HG03159 (cell line): Measurements from ENCODE around the gene LRPAP1.

ENCODE experiments used
- ATAC-seq: cut with Tn5 transposase; IDR thresholded peaks from one replicate; pipeline ENCODE4 v1.9.1; 2021; ENCODE audit warnings: mild to moderate bottlenecking, moderate library complexity; ENCODE audit not compliant: unreplicated experiment

The LRPAP1 gene

DNA sequence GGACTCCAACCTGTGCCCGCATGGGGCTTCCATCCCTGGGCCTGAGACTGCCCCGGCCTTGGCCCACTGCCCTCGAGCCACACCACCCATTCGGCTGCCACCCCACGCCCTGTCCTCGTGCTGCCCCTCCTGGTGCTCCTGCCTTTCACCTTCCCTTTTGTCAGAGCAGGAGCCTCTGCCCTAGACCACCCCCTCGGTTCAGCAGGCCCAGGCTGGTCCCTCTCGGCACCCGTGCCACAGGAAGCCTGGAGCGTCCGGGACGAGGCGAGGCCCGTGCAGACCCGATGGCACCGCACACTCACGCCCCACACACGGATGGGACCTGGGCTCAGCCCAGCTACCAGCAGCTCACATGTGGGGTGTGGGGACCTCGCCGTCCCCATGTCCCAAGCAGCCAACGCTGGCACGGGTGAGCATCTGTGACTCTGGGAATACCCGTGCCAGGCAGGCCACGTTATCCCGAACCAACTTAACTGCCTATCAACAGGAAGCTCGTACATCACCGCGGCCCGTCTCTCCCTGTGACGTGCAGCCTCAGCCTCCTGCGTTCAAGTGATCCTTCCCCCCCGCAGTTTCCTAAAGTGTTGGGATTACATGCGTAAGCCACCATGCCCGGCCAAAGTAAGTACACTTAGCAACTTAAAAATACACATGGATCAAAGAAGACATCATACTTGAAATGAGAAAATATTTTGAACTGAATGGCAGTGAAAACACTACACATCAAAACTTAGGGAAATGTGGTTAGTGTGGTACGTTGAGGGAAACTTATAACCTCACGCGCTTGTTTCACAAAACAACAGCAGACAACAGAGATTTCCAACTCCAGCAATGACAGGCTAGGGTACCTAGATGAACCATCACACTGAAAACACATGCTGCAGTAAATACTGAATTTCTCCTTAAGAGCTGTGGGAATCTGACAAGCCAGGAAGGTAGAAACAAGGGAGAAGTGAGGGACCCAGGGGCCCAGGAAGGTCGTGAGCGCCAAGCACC, 29.0 kb downstream of the LRPAP1 start:
- ATAC-seq, result no peak

DNA sequence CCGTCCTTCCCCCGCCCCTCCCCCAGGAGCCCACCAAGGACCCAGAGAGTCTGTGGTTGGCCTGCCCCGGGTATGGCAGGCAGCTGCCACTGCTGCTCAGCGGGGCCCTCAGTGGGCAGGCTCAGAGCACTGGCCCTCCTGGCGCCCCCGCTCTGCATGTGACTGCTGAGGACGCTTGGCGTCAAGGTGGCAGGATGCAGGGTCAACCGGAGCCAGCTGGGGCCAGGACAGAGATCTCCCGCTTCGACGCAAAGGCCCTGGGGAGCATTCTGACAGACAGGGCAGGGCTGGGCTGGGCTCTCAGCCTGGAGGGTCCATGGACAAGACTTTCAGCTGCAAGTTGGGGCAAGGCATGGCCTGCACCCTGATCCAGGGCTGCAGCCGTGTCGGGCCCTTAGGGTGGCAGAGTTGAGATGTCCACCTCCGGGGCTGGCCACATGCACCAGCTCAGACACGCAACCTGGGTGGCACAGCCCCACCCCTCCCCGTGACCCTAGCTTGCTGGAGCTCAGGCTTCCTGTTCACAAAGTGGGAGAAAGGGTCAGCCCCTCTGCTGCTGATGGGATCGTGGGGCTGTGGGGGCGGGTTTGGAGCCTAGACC, 30.3 kb downstream of the LRPAP1 start:
- ATAC-seq, result no peak

DNA sequence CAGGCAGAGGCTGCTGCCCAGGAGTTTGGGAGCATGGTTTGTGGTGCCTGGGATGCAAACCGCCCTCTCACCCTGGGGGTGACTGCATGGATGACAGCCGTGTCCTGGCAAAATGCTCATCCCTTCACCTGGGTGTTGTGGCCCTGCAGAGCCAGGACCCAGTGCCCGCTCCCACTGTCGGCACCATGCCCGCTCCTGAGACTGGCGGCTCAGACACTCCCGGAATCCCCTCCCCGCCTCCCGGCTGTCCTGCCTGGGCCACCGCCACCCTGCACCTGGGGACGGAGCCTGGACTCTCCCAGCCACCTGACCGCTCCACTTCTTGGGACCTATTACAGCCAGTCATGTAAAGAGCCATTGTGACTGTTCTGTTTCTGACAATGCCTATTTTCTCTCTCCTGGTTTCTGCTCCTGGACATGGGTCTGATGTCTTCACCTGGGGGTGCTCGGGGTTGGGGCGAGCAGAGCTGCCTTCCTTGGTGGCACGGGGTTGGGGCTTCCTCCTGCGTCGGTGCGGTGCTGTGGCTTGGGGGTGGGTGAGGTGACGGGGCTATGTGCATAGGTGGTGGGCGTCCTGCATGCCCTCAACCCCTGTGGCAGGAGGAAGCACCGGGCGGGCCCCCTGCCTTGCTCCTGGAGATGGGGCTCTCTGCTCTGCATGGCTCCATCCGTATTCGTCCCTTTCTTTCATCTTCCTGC, 30.9 kb downstream of the LRPAP1 start:
- no peak for ATAC-seq

DNA sequence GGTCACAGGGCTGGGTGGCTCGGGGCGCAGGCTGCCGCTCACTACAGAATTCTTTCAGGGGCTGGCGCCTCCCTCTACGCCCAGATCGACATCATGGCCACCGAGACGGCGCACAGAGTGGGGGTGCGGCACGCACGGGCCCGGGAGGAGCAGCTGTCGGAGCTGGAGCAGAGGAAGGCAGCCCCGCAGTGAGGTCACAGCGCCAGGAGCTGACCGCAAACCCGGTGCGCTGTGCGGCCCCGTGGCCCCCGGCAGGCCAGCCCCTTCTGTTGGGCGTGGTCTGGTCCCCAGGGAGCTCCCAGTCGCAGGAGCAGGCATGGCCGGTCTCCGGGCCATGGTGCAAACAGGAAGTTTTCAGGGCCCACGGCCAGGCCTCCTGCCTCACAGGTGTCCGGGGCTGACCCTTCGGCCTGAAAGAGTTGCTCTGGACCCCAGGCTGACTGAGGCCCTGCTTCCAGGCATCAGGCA, 31.6 kb downstream of the LRPAP1 start:
- ATAC-seq, result no peak

DNA sequence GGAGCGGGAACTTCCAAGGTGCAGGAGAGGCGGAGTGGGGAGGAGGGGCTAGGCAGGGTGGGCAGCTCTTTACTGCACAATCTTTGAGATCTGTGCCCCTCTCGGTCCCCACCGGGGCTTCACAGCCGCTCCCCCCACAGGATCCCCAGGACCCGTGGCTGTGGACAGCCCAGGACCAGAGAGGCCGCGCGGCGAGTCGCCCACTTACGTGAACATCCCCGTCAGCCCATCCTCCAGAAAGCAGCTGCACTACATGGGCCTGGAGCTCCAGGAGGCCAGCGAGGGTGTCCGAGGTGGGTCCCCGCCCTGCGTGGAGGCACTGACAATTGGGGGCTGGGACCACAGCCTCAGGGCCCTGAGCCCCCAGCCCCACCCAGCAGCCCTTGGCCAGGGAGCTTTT, 32.1 kb downstream of the LRPAP1 start:
- ATAC-seq, result no peak

DNA sequence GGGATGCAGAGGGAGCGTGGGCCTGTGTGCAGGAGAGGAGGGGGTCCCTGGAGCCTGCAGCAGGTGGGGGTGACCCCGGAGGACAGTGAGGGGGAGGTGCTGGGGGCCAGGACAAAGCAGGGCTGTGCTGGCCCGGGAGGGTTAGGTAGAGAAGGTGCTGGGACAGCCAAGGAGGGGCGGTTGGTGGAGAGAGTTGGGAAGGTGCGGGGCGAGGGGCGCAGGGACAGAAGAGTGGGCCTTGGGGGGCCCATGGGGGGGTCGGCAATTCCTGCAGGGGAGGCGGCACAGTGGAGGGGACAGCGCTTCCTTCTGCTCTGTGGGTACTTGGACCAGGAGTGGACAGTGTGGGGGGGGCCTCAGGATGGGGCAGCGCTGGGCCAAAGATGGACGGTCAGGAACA, 32.5 kb downstream of the LRPAP1 start:
- ATAC-seq, result no peak

DNA sequence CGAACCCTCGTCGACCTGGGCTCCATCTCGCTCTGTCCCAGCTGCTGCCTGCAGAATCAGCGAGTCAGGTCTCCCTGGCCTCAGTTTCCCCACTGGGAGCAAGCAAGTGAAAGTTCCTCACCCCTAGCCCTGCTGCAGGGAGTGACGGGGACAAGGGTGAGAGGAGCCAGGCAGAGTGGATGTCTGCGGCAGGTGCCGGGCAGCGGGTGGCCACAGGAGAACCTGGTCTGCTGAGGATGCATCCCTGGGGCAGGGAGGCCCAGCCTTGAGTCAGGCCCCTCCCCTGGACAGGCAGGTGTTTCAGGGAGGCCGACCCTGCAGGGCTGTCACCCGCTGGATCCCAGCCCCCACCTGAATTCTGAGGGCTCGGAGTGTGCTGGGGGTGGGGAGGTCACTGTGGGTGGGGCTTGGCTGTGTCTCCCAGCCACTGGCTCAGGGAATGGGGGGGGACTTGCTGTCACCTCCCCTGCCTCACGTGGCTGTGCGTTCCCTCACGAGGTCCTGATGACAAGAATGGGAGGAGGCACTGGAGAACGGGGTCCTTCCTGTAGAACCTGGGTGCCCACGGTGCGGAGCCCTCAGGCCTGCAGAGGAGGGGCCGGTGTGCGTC, 33.2 kb downstream of the LRPAP1 start:
- no peak for ATAC-seq

DNA sequence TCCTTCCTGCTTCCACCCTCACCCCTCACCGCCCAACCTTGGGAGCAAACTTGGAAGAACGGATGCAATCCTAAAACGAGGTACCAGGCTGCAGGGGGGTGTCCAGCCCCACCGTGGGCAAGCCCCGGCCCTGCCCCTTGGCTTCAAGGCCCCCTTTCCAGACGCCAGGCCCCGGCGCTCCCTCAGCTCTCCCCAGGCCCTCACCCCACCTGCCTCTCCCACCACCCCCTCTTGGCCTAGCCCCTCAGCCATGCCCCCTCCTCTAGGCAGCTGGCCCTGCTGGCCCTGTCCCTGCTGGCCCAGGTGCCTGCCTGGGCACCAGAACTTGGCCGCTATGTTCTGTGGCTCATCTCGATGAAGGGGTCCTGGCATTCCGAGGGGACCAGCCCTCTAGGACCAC, 33.8 kb downstream of the LRPAP1 start:
- no peak for ATAC-seq

DNA sequence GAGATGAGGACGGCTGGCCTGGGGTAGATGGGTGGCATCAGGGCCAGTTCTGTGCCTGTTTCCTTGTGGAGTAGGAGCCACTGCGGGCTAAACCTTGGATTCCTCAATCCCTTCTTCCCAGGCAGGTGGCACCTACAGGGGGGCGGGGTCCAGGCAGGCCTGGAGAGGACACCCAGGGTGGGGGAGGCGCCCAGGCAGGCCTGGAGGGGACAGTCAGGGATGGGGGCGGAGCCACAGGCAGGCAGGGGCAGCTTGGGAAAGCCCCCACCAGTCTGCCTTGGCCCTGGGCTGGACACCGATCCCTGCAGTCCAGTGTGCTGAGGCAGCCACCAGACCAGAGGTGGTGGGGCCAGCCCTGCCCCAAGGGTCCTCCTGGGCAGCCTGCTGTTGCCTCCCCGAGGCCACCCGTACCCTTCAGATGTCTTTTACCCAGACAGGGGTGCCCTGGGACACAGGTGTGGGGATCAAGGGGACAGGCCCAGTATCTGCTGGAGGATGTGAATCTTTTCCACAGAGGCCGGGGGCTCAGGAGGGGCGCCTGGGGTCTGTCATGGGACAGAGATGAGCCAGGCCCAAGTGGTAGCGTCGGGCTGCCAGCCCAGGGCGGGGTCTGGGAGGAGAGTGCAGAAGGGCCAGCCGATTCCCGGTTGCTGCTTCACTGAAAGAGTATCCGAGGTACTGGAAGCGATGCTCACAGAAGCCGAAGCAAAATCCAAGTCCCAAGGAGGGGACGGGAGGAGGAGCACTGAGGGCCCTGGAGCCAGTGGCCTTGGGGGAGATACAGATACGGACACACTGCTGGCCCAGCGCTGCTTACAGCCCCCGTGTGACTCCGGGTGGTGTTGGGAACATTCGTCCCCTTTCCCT, 34.5 kb downstream of the LRPAP1 start:
- no peak for ATAC-seq

DNA sequence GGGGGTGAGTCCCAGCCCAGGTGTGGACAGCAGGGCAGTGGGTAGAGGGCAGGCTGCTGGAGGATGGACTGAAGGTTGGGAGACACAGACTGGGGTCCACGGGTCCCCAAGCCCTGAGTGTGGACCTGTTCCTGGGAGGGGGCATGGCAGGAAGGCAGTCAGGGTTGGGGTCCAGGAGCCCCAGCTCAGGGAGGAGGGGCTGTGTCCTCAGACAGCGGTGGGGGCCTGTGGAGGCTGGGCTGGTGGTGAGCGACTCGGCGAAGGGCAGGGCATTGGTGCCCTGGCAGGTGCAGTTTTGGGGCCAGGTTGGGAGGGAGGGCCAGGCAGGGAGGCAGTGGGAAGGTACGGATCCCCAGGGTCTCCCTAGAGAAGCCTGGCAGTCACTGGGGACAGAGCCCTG, 35.1 kb downstream of the LRPAP1 start:
- no peak for ATAC-seq

DNA sequence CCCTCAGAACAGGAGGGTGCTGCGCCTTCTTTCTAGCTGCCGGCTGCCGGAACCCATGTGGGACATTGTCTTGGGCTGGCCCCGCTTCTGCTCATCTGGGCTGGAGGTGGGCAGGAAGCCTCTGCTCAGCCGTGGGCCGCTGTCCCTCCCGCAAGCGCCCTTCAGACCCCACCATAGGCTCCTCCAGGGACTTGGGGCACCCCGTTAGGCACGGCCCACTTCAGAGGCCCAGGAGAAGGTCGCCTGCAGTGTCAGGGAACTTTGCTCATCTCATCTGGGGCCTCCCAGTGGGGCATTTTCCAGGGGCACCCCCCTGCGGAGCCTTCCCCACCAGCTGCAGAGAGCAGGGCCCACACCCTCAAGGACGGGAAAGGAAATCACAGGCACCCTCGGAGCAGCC, 36.2 kb downstream of the LRPAP1 start:
- no peak for ATAC-seq

DNA sequence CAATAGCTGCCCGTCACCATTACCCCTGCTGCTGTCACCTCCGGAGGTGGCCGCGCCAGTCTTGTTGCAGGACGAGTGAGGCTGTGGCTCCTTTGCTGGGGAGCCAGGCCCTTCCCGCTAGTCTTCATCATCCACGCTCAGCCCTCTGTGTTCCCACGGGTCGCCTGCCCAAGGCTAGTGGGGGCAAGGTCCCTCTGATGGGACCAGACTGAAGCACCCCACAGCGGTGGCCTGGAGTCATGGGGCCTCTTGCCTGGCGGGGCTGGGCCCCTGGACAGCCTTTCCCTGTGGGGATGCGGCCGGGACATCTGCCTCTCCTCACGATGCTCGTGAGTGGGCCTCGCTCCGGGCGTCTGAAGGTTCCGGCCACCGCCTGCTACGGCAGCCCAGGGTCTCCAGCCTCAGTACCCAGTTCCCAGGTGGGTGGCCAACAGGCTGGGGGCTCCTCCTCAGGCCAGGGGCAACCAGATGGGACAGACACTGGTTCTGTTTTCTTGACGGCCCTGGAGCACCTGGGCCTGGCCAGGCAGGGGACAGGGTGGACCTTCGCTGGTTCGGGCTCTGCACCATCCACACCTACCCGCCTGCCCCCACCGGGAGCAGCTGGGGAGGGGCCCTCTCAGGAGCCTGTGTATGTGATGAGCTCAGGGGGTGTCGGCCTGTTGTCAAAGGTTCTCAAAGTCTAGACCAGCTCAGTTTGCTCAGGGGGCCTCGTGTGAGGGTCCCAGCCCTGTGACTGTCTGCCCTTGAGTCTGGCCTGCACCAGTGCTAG, 36.8 kb downstream of the LRPAP1 start:
- no peak for ATAC-seq

DNA sequence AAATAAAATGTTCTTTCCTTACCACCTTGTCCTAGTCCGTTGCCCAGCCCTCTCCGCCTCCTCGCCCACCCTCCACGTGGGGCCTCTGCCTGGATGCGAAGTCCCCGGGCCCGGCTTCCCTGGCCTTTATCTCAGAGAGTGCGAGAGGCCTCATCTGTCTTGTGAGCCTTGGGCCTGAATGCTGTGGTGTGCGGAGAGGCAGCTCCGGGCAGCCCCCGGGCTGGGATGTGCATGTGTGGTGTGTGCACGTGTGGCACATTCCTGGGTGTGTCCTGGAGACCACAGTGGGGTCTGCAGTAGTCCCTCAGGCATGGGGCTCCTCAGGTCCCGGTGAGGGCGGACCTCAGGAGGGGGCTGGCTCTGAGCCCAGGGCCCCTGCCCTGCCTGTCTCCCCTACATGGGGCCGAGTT, 37.8 kb downstream of the LRPAP1 start:
- ATAC-seq, result no peak

DNA sequence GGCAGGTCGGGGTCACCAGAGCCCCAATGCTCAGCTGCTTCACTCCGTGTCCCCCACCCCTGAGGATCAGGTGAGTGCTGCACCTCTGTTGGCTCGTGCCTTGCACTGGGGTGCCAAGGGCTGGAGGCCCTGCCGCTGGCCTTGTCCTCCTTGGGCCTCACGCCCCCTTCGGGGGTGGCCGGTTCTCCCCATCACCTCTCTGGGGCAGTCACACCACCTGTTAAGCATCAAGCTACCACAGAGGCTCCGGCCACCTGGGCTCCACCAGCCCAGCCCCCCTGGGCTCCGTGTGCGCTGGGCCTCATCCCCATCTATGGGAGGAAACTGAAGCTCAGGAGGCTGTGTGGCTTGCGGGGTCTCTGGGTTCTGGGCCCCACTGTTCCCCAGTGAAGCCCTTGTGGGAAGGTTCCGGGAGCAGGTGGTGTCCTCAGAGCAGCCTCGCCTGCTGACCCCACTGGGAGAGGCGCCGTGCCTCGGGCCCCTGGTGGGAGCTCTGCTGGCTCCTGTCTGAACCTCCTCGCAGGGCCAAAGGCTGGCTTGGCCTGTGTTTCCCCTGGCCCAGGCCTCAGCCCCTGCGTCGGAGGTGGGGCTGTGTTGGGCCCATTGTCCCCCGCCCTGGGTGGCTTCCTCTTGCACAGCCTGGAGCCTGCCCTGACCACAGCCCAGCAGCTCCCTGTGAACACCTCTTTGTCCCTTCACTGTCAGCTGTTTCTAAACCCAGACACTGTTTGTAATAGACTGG, 38.3 kb downstream of the LRPAP1 start:
- ATAC-seq, result no peak

DNA sequence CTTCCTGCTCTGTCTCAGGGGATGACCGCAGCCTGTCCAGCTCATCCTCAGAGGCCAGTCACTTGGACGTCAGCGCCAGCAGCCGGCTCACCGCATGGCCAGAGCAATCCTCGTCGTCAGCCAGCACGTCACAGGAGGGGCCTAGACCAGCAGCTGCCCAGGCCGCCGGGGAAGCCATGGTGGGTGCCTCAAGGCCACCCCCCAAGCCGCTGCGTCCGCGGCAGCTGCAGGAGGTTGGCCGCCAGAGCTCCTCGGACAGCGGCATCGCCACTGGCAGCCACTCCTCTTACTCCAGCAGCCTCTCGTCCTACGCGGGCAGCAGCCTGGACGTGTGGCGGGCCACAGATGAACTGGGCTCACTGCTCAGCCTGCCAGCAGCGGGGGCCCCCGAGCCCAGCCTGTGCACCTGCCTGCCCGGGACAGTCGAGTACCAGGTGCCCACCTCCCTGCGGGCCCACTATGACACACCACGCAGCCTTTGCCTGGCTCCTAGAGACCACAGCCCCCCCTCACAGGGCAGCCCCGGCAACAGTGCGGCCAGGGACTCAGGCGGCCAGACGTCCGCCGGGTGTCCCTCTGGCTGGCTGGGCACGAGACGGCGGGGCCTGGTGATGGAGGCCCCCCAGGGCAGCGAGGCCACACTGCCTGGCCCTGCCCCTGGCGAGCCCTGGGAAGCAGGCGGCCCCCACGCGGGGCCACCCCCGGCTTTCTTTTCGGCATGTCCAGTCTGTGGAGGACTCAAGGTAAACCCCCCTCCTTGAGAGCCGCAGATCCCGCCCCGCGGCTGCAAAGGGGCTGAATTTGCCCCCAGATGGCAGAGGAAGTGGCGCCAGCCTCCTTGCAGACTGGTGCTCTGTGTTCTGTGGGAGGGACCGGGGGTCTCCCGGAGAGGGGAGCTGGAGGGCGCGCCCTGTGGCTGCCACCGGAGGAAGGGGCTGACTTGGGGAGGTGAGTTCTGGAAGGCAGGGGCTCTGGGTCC, 39.2 kb downstream of the LRPAP1 start:
- no peak for ATAC-seq

DNA sequence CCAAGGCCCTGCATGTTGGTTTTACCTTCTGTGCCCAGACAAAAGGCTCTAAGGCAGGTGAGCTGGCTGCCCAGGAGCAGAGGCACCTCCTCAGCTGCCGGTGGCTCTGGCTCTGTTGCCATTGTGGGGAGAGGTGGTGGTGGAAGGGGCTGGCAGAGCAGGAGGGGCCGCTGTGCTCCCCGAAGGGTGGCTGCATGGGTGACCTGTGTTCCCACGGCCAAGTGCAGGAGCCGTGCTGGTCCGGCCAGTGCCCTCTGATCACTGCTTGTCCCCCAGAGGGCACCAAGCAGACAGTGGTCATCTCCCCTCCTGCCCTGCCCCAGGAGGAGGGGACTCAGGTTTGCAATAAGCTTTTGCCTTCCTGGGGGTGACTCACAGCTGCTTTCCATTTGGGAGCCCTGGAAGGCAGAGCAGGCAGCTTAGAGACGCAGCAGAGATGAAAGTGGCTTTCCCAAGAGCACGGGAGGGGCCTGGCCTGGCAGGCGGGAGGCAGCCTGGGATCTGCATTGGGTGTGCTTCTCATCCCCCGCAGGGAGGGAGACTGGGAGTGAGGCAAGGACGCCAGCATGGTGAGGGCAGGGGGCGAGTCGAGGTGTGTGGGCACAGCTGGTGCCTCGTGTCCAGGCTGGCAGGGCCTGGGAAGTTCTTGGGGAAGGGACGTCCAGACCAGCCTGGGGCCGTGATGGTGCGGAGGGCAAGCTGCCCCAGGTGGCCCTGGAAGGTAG, 40.4 kb downstream of the LRPAP1 start:
- no peak for ATAC-seq

DNA sequence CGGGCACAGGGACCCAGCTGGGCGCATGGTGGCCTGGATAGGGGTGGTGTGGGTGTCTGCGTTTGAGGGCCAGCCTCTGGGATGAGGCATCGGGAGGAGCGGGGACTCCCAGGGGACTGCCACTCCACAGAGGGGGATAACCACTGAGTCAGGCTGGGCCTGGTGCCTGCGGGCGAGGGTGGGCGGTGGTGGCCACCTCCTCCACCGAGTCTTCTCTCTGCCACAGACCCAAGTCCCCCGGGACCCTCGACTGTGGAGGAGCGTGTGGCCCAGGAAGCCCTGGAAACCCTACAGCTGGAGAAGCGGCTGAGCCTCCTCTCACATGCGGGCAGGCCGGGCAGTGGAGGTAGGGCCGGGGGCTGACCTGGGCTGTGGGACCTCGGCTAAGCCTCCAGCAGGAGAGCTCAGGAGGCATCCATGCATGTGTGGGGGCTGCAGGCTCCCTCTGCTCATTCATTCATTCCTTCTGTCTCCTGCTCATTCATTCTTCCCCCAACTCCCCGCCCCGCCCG, 42.7 kb downstream of the LRPAP1 start:
- ATAC-seq, result no peak
